A673 (cell line): ENCODE results near the gene ATP6V1G1.

Experiments used
- CTCF ChIP-seq: fragments of 300-800, 200-600 bp; sonication (generic); conservative IDR thresholded peaks from 2 replicates; pipeline ENCODE4 v1.5.1; 2017; ENCODE audit warnings: low read depth, mild to moderate bottlenecking, antibody characterized with exemption, low read length, moderate library complexity, mixed read lengths
- EZH2 ChIP-seq: fragments of 200-600 bp; sonication (generic); IDR thresholded peaks from 2 replicates; pipeline ENCODE4 v1.6.1; 2017; ENCODE audit warnings: borderline replicate concordance, low read depth, mild to moderate bottlenecking, mixed read lengths, antibody characterized with exemption, low read length; ENCODE audit not compliant: poor library complexity, severe bottlenecking

- TF ChIP-seq CTCF = no peak
- TF ChIP-seq EZH2 = no peak
Observed at GRCh38 chr9:114590328-114590727, 2.8 kb downstream of the ATP6V1G1 start.
